Immature natural killer cell (primary cell): ENCODE data around the gene EVA1C. TPM values are rescaled to one million over a fixed set of nuclear protein-coding genes. Genes with fewer than 3 reads are reported as not detected.
"Not testable (repeated sequence)": the region's sequence is repeated elsewhere in the genome, so short reads cannot be mapped to it uniquely, and the experiment has no call there.

ENCODE experiments used
- DNase-seq, 3 donors: peaks; one replicate each; pipeline ENCODE4 v3.0.0; 2022; ENCODE audit warnings: mixed read lengths in 1 of 3
- H3K27ac Mint-ChIP-seq, 6 donors: one replicate each; pipeline ENCODE4 v1.8.0; 2020; ENCODE audit warnings: mixed read lengths in 6 of 6, mild to moderate bottlenecking in 5 of 6, inconsistent platforms in 4 of 6, moderate library complexity in 3 of 6
- H3K27me3 Mint-ChIP-seq, 3 donors: one replicate each; pipeline ENCODE4 v1.8.0; 2020 to 2021; ENCODE audit warnings: low read depth in 3 of 3, mild to moderate bottlenecking in 3 of 3, mixed read lengths in 3 of 3, moderate library complexity in 3 of 3, inconsistent platforms in 1 of 3
- H3K36me3 Mint-ChIP-seq, 3 donors: one replicate each; pipeline ENCODE4 v1.8.0; 2020; ENCODE audit warnings: mixed read lengths in 3 of 3, inconsistent platforms in 2 of 3, mild to moderate bottlenecking in 2 of 3
- H3K4me1 Mint-ChIP-seq, 2 donors: one replicate each; pipeline ENCODE4 v1.8.0; 2020; ENCODE audit warnings: inconsistent platforms in 2 of 2, mild to moderate bottlenecking in 2 of 2, mixed read lengths in 2 of 2, moderate library complexity in 1 of 2
- H3K4me3 Mint-ChIP-seq, 5 donors: one replicate each; pipeline ENCODE4 v1.8.0; 2020; ENCODE audit warnings: mild to moderate bottlenecking in 5 of 5, mixed read lengths in 5 of 5, inconsistent platforms in 3 of 5, moderate library complexity in 3 of 5
- H3K9me3 Mint-ChIP-seq, 6 donors: one replicate each; pipeline ENCODE4 v1.8.0; 2020; ENCODE audit warnings: mild to moderate bottlenecking in 6 of 6, mixed read lengths in 6 of 6, inconsistent platforms in 4 of 6, moderate library complexity in 3 of 6
- polyA plus RNA-seq, 3 donors: library from polyadenylated mRNA; unstranded; fragments of 300-500 nt; fragmentation: Illumina TruSeq; gene quantifications; one replicate each; pipeline ENCODE4 v1.2.3, GENCODE V29; 2021

Gene EVA1C
- polyA plus RNA-seq, 3 donors from 2014 or later, result 9.0 to 33.8 (median 20.0) TPM

DNA sequence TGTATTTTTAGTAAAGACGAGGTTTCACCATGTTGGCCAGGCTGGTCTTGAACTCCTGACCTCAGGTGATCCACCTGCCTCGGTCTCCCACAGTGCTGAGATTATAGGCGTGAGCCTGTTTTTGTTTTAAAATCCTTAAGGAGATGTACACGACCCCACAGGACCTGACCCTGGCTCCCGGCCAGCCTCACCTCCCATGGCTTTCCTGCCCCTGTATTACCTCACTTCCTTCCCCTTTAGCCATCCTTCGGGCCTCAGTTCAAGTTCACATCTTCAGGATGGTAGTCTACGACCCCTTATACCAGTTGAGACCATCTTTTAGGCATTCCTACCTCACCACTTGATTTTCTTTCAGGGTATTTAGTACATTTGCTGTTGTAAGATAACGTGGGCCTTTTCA, 136.5 kb downstream of the EVA1C start:
- H3K36me3 Mint-ChIP-seq, result peaks cover 5 to 7% (median 6%) of the 10 kb centered on the region in 3 donors
- DNase-seq, result no peak

GRCh38 chr21:32549440-32549839, 136.9 kb downstream of the EVA1C start:
- H3K27me3 Mint-ChIP-seq, result no peaks in the 10 kb centered on the region
- no peak overlapping the region for H3K4me3 Mint-ChIP-seq
- peaks cover 6 to 10% of the 10 kb centered on the region in 2 donors for H3K4me1 Mint-ChIP-seq
- no peak for DNase-seq
- H3K36me3 Mint-ChIP-seq, result peaks cover 5 to 7% (median 6%) of the 10 kb centered on the region in 3 donors
- no peaks in the 10 kb centered on the region for H3K9me3 Mint-ChIP-seq
- H3K27ac Mint-ChIP-seq, result peak overlapping the region in 2 of 6 donors; percentile 2 to 57

More for the DNA sequence above, 136.5 kb downstream of the EVA1C start:
- Mint-ChIP-seq H3K27ac (peak overlapping the region in 2 of 6 donors; percentile 26 to 42), H3K4me1 (peaks cover 5 to 11% of the 10 kb centered on the region in 2 donors), H3K27me3 (no peaks in the 10 kb centered on the region), H3K4me3 (no peak overlapping the region), H3K9me3 (no peaks in the 10 kb centered on the region)

DNA sequence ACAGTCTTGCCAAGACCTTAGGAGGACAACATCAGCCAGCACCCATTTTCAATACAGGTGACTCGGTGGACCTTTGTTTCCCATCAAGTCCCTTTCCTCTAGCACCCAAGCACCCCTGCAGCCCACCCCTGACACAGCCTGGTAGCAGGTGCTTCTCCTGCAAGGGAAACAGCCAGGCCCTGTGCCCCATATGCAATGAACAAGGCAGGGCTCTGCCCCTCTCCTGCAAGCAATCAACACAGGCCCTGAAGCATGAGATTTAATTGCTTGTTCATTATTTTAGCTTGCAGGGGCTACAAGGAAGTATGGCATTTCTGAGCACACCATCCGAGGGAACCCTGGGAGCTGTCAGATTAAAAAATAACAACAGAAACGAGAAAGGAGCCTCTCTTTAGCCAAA, 137.4 kb downstream of the EVA1C start:
- Mint-ChIP-seq H3K4me3 (no peak overlapping the region), H3K27ac (peak overlapping the region in 2 of 6 donors; percentile 2 to 57), H3K9me3 (no peaks in the 10 kb centered on the region), H3K36me3 (peaks cover 5 to 7% (median 6%) of the 10 kb centered on the region in 3 donors), H3K27me3 (no peaks in the 10 kb centered on the region), H3K4me1 (peaks cover 10 to 14% of the 10 kb centered on the region in 2 donors)
- no peak for DNase-seq

DNA sequence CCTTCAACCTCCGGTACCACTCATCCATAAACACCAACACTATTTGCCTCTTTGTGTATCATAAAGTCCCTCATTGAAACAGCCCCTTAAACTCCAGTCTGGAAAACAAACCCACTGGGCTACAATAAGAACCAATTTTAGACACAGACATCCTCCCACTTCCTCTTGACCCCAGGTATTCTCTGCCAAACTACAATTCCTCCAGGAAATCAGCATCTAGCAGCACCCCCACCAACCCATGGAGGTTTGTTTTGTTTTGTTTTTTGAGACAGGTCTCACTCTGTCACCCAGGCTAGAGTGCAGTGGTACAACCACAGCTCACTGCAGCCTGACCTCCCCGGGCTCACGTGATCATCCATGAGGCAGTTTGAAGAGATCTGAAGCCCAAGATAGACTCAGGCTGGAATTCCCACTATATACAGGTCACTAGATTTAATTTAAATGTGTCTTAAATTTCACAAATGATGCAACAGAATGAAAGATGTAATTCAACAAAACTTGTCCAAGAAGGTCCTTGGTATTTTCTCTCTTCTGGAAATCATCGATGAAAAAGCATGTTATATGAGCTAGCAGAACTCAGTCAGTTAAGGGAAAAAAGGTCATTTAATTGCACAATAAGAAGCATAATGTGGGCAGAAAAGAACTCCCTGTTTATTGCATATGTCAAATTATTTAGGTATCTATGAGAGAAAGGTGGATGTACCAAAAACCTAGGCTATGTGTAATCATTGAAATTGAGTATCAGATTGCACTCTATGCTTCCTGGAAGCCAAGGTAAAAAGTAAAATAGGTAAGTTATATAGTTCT, 142.5 kb downstream of the EVA1C start:
- Mint-ChIP-seq H3K4me3 (no peak overlapping the region), H3K4me1 (peaks cover 6 to 22% of the 10 kb centered on the region in 2 donors), H3K9me3 (no peaks in the 10 kb centered on the region), H3K27me3 (no peaks in the 10 kb centered on the region), H3K27ac (peak overlapping the region; percentile 9 to 59 (median 40)), H3K36me3 (peaks cover 5 to 8% (median 6%) of the 10 kb centered on the region in 3 donors)
- DNase-seq, result no peak

- no peak overlapping the region for H3K27ac Mint-ChIP-seq
- H3K27me3 Mint-ChIP-seq, result no peaks in the 10 kb centered on the region
- no peak for DNase-seq
- no peak overlapping the region for H3K4me3 Mint-ChIP-seq
- peaks cover 10 to 34% of the 10 kb centered on the region in 2 donors for H3K4me1 Mint-ChIP-seq
- H3K9me3 Mint-ChIP-seq, result no peaks in the 10 kb centered on the region
- peaks cover 0 to 11% (median 8%) of the 10 kb centered on the region in 3 donors for H3K36me3 Mint-ChIP-seq
These were observed 145.6 kb downstream of the EVA1C start for GRCh38 chr21:32558106-32558505.

DNA sequence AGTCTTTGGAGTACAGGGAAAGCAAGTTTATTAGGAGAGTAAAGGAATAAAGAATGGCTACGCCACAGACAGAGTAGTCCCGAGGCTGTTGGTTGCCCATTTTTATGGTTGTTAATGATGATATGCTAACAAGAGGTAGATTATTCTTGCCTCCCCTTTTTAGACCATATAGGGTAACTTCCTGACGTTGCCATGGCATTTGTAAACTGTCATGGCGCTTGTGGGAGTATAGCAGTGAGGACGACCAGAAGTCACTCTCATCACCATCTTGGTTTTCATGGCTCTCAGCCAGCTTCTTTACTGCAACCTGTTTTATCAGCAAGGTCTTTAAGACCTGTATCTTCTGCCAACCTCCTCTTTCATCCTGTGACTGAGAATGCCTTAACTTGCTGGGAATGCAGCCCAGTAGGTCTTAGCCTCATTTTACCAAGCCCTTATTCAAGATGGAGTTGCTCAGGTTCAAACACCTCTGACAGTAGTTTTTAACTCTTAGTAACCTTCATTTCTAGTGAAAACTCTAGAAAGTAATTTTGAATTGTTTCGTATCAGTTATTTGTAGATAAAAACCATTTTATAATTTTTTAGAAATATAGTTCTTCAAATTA, 146.6 kb downstream of the EVA1C start:
- Mint-ChIP-seq H3K27ac (no peak overlapping the region), H3K4me1 (peaks cover 10 to 34% of the 10 kb centered on the region in 2 donors), H3K9me3 (no peaks in the 10 kb centered on the region), H3K36me3 (peaks cover 0 to 14% (median 8%) of the 10 kb centered on the region in 3 donors), H3K27me3 (no peaks in the 10 kb centered on the region), H3K4me3 (no peak overlapping the region)
- DNase-seq, result no peak

- no peak for DNase-seq
- Mint-ChIP-seq H3K36me3 (peaks cover 13 to 30% (median 22%) of the 10 kb centered on the region in 3 donors), H3K4me1 (peaks cover 4 to 18% of the 10 kb centered on the region in 2 donors), H3K4me3 (no peak overlapping the region), H3K27me3 (peaks cover 0 to 2% (median 0%) of the 10 kb centered on the region in 3 donors), H3K9me3 (peaks cover 0 to 11% (median 3%) of the 10 kb centered on the region in 6 donors), H3K27ac (no peak overlapping the region)
These were observed 148.4 kb downstream of the EVA1C start for GRCh38 chr21:32560896-32561295.

DNA sequence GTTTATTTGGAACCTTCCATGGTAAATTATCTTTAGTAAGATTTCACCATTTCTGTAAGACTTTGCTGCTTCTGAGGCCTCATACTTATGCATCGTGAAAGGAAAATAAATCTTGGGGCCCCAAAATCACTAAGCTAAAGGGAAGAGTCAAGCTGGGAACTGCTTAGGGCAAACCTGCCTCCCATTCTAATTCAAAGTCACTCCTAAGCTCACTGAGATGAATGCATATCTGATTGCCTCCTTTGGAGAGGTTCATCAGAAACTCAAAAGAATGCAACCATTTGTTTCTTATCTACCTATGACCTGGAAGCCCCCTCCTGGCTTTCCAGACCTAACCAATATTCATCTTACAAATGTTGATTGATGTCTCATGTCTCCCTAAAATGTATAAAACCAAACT, 149.0 kb downstream of the EVA1C start:
- peaks cover 4 to 12% of the 10 kb centered on the region in 2 donors for H3K4me1 Mint-ChIP-seq
- DNase-seq, H3K27ac Mint-ChIP-seq, H3K27me3 Mint-ChIP-seq, H3K4me3 Mint-ChIP-seq: not testable (repeated sequence)
- peaks cover 0 to 11% (median 3%) of the 10 kb centered on the region in 6 donors for H3K9me3 Mint-ChIP-seq
- peaks cover 19 to 31% (median 24%) of the 10 kb centered on the region in 3 donors for H3K36me3 Mint-ChIP-seq

DNA sequence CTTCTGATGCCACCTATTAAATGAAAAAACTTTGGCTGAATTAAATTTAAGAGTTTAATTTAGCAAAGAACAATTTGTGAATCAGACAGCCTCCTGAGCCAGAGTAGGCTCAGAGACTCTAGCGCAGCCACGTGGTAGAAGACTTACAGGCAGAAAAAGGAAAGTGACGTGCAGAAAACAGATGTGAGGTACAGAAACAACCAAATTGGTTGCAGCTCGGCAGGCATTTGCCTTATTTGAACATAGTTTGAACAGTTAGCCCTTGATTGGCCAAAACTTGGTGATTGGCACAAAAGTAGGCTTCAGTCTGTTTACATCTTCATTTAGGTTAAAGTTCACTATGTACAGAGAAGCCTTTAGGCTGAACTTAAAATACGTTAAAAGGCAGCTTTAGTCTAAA, 149.9 kb downstream of the EVA1C start:
- Mint-ChIP-seq H3K27ac (peak overlapping the region in 2 of 6 donors; percentile 1 to 29), H3K4me3 (no peak overlapping the region), H3K4me1 (peaks cover 7 to 12% of the 10 kb centered on the region in 2 donors), H3K36me3 (peaks cover 24 to 36% (median 30%) of the 10 kb centered on the region in 3 donors), H3K9me3 (peaks cover 0 to 11% (median 3%) of the 10 kb centered on the region in 6 donors), H3K27me3 (peaks cover 0 to 3% (median 2%) of the 10 kb centered on the region in 3 donors)
- DNase-seq, result peak in 1 of 3 donors; percentile 16

GRCh38 chr21:32562915-32563314, 150.4 kb downstream of the EVA1C start:
- peaks cover 7 to 12% of the 10 kb centered on the region in 2 donors for H3K4me1 Mint-ChIP-seq
- DNase-seq, result no peak
- H3K27me3 Mint-ChIP-seq, result peaks cover 0 to 3% (median 2%) of the 10 kb centered on the region in 3 donors
- peak overlapping the region in 1 of 6 donors; percentile 39 for H3K27ac Mint-ChIP-seq
- peaks cover 0 to 11% (median 3%) of the 10 kb centered on the region in 6 donors for H3K9me3 Mint-ChIP-seq
- H3K36me3 Mint-ChIP-seq, result peaks cover 24 to 36% (median 29%) of the 10 kb centered on the region in 3 donors
- no peak overlapping the region for H3K4me3 Mint-ChIP-seq

Other genes with a start within 250 kb of the EVA1C start
- 10 to 100 TPM in 1 of 3 donors, 1 to 10 TPM in 2; 6.3 to 10.3 (median 8.7) TPM for gene MIS18A, start 133.7 kb upstream of the EVA1C start, polyA plus RNA-seq
- not detected for gene MRAP, start 113.9 kb upstream of the EVA1C start, polyA plus RNA-seq
- gene URB1, start 19.7 kb upstream of the EVA1C start, polyA plus RNA-seq, result 1 to 10 TPM; 1.1 to 2.3 (median 1.3) TPM
- gene TCP10L, start 172.8 kb downstream of the EVA1C start, polyA plus RNA-seq, result under 1 TPM in 2 of 3 donors, not detected in 1; 0.31 to 0.75 TPM
- 10 to 100 TPM; 40.2 to 56.2 (median 46.8) TPM for gene CFAP298, start 199.7 kb downstream of the EVA1C start, polyA plus RNA-seq